H1 (cell line): ENCODE data around the gene POLR2H. TPM values are rescaled to one million over a fixed set of nuclear protein-coding genes. Genes with fewer than 3 reads are reported as not detected.

Source experiments
- CTCF ChIA-PET: fragments of 300-600 bp; sonication (Branson Sonifier 250); formaldehyde crosslinking; loops from one replicate; lab custom pipeline; 2021; ENCODE audit not compliant: partially characterized antibody; lab: Charles Lee
- POLR2A ChIA-PET: fragments of 300-600 bp; sonication (Branson Sonifier 250); formaldehyde crosslinking; loops from one replicate; lab custom pipeline; 2021; ENCODE audit warnings: inconsistent platforms; ENCODE audit not compliant: partially characterized antibody; lab: Charles Lee
- DNase-seq, 2 experiments: peaks; one replicate each; pipeline versions ENCODE4 v3.0.0 to v3.0.0-alpha.2; 2010 to 2022; ENCODE audit warnings: low spot score in 2 of 2, low read depth in 1 of 2, mixed read lengths in 1 of 2
- FAIRE-seq: peaks from 2 replicates; lab custom pipeline; 2011; peaks lifted over from hg19 to GRCh38; lab: Jason Lieb, UNC
- H2AFZ ChIP-seq: 2 replicates; pipeline ENCODE4 v1.8.1; 2012; ENCODE audit warnings: low read length, inconsistent platforms
- H2AK5ac ChIP-seq: 2 replicates; pipeline ENCODE4 v1.6.1; 2013; ENCODE audit warnings: low read depth, low read length
- H2BK120ac ChIP-seq: replicated peaks from 2 replicates; pipeline ENCODE3; 2013; ENCODE audit warnings: low read depth, low read length, inconsistent platforms
- H2BK12ac ChIP-seq: 2 replicates; pipeline ENCODE4 v1.6.1; 2013; ENCODE audit warnings: low read depth, low read length
- H2BK15ac ChIP-seq: 2 replicates; pipeline ENCODE4 v1.6.1; 2013; ENCODE audit warnings: low read length
- H2BK20ac ChIP-seq: 2 replicates; pipeline ENCODE4 v1.6.1; 2013; ENCODE audit warnings: low read length
- H2BK5ac ChIP-seq: 2 replicates; pipeline ENCODE4 v1.6.1; 2013; ENCODE audit warnings: low read depth, low read length
- H3K14ac ChIP-seq: 2 replicates; pipeline ENCODE4 v1.6.1; 2013; ENCODE audit warnings: inconsistent platforms; ENCODE audit not compliant: insufficient read length
- H3K18ac ChIP-seq: 2 replicates; pipeline ENCODE4 v1.6.1; 2013; ENCODE audit warnings: low read length; ENCODE audit errors: extremely low read depth
- H3K23ac ChIP-seq: 2 replicates; pipeline ENCODE4 v1.6.1; 2013; ENCODE audit warnings: inconsistent platforms; ENCODE audit not compliant: insufficient read length
- H3K23me2 ChIP-seq: 2 replicates; pipeline ENCODE4 v1.6.1; 2013; ENCODE audit warnings: low read depth, low read length
- H3K27ac ChIP-seq: 2 replicates; pipeline ENCODE4 v1.6.1; 2011; ENCODE audit warnings: low read depth, low read length, inconsistent platforms
- H3K27me3 ChIP-seq, 4 experiments: replicated peaks in 1 of 4; 1 replicate in 1 of 4; 2 replicates in 3 of 4; pipeline versions ENCODE4 v1.6.1 to v1.8.1; 2011 to 2013; ENCODE audit warnings: low read length in 3 of 4, mild to moderate bottlenecking in 3 of 4, inconsistent platforms in 2 of 4, mixed read lengths in 2 of 4, moderate library complexity in 1 of 4; ENCODE audit not compliant: control insufficient read depth in 3 of 4, insufficient read depth in 3 of 4; ENCODE audit errors: extremely low read depth in 1 of 4
- H3K36me3 ChIP-seq, 4 experiments: 2 replicates each; pipeline versions ENCODE4 v1.6.1 to v1.8.1; 2011 to 2013; ENCODE audit warnings: mild to moderate bottlenecking in 4 of 4, low read length in 3 of 4, moderate library complexity in 2 of 4, control low read depth in 1 of 4, inconsistent platforms in 1 of 4; ENCODE audit not compliant: insufficient read depth in 4 of 4, control insufficient read depth in 2 of 4
- H3K4ac ChIP-seq: replicated peaks from 2 replicates; pipeline ENCODE3; 2013; ENCODE audit warnings: low read length, low read depth, mixed read lengths, inconsistent platforms; ENCODE audit not compliant: insufficient read length
- H3K4me1 ChIP-seq, 4 experiments: replicated peaks in 1 of 4; 1 replicate in 1 of 4; 2 replicates in 3 of 4; pipeline versions ENCODE4 v1.6.1 to v1.8.1; 2011 to 2013; ENCODE audit warnings: low read length in 3 of 4, inconsistent platforms in 2 of 4, mixed read lengths in 1 of 4; ENCODE audit not compliant: insufficient read depth in 4 of 4, control insufficient read depth in 3 of 4
- H3K4me2 ChIP-seq, 2 experiments: 2 replicates each; pipeline versions ENCODE4 v1.6.1 to v1.8.1; 2011 to 2013; ENCODE audit warnings: low read depth in 2 of 2, low read length in 2 of 2, control low read depth in 1 of 2, inconsistent platforms in 1 of 2, mild to moderate bottlenecking in 1 of 2; ENCODE audit not compliant: insufficient read depth in 1 of 2
- H3K4me3 ChIP-seq, 4 experiments: fragments of 200-600, 300-600 bp in 1 of 4; sonication (generic), shearing (Covaris generic), sonication (Bioruptor Twin) in 1 of 4; 2 replicates each; pipeline versions ENCODE4 v1.5.1 to v1.8.1; 2011 to 2016; ENCODE audit warnings: low read length in 4 of 4, low read depth in 3 of 4, control low read depth in 2 of 4, inconsistent platforms in 2 of 4, mild to moderate bottlenecking in 2 of 4, mixed read lengths in 1 of 4, moderate library complexity in 1 of 4; ENCODE audit not compliant: insufficient read depth in 2 of 4; ENCODE audit errors: extremely low read depth in 1 of 4
- H3K56ac ChIP-seq: replicated peaks from 2 replicates; pipeline ENCODE3; 2013; ENCODE audit warnings: low read depth, mild to moderate bottlenecking, mixed read lengths, low read length, inconsistent platforms; ENCODE audit not compliant: insufficient read length
- H3K79me1 ChIP-seq: 2 replicates; pipeline ENCODE4 v1.6.1; 2013; ENCODE audit warnings: low read depth, low read length, control low read depth
- H3K79me2 ChIP-seq, 2 experiments: 2 replicates each; pipeline versions ENCODE4 v1.6.1 to v1.8.1; 2012 to 2013; ENCODE audit warnings: low read length in 2 of 2, mild to moderate bottlenecking in 2 of 2, inconsistent platforms in 1 of 2; ENCODE audit not compliant: insufficient read depth in 2 of 2, control insufficient read depth in 1 of 2
- H3K9ac ChIP-seq, 4 experiments: replicated peaks in 1 of 4; 1 replicate in 1 of 4; 2 replicates in 3 of 4; pipeline versions ENCODE4 v1.6.1 to v1.8.1; 2011 to 2013; ENCODE audit warnings: low read depth in 3 of 4, low read length in 3 of 4, control low read depth in 2 of 4, mild to moderate bottlenecking in 2 of 4, moderate library complexity in 2 of 4, inconsistent platforms in 1 of 4; ENCODE audit errors: extremely low read depth in 1 of 4
- H3K9me3 ChIP-seq, 2 experiments: 2 replicates each; pipeline versions ENCODE4 v1.6.1 to v1.8.1; 2012 to 2013; ENCODE audit warnings: mild to moderate bottlenecking in 2 of 2, moderate library complexity in 2 of 2, control low read depth in 1 of 2, inconsistent platforms in 1 of 2, low read depth in 1 of 2, low read length in 1 of 2, mixed read lengths in 1 of 2; ENCODE audit not compliant: insufficient read depth in 2 of 2
- H4K20me1 ChIP-seq, 2 experiments: replicated peaks in 1 of 2; 2 replicates each; pipeline versions ENCODE3 to v1.8.1; 2011 to 2013; ENCODE audit warnings: inconsistent platforms in 2 of 2, low read length in 2 of 2, mild to moderate bottlenecking in 1 of 2; ENCODE audit not compliant: insufficient read depth in 2 of 2, control insufficient read depth in 1 of 2
- H4K5ac ChIP-seq: 2 replicates; pipeline ENCODE4 v1.6.1; 2013; ENCODE audit warnings: low read length, low read depth, mixed read lengths, inconsistent platforms; ENCODE audit not compliant: insufficient read length
- H4K8ac ChIP-seq: 2 replicates; pipeline ENCODE4 v1.8.0; 2013; ENCODE audit warnings: mild to moderate bottlenecking, moderate library complexity, low read length, inconsistent platforms; ENCODE audit not compliant: insufficient read depth; ENCODE audit errors: extremely low read depth
- H4K91ac ChIP-seq: replicated peaks from 2 replicates; pipeline ENCODE3; 2013; ENCODE audit warnings: low read length, mixed read lengths, inconsistent platforms; ENCODE audit not compliant: insufficient read length
- GTF2F1 ChIP-seq: IDR thresholded peaks from 2 replicates; pipeline ENCODE4 v1.6.1; 2012; ENCODE audit warnings: low read depth, low read length, improper control_type of control experiment, borderline replicate concordance
- HDAC2 ChIP-seq, 2 experiments: fragments of 300-600 bp in 1 of 2; sonication (generic) in 1 of 2; IDR thresholded peaks; 2 replicates each; pipeline ENCODE4 v1.6.1; 2011 to 2012; ENCODE audit warnings: low read depth in 2 of 2, low read length in 2 of 2, mild to moderate bottlenecking in 2 of 2, moderate library complexity in 2 of 2, borderline replicate concordance in 1 of 2, inconsistent platforms in 1 of 2
- JUN ChIP-seq: IDR thresholded peaks from 2 replicates; pipeline ENCODE4 v1.6.1; 2011; ENCODE audit warnings: low read depth, mild to moderate bottlenecking, improper control_type of control experiment, low read length
- NRF1 ChIP-seq: IDR thresholded peaks from 2 replicates; pipeline ENCODE4 v1.6.1; 2011; ENCODE audit warnings: mild to moderate bottlenecking, low read depth, low read length, improper control_type of control experiment
- RAD21 ChIP-seq, 2 experiments: IDR thresholded peaks in 1 of 2; conservative IDR thresholded peaks in 1 of 2; 2 replicates each; pipeline ENCODE4 v1.6.1; 2011; ENCODE audit warnings: low read depth in 2 of 2, low read length in 2 of 2, improper control_type of control experiment in 1 of 2, inconsistent platforms in 1 of 2, mild to moderate bottlenecking in 1 of 2, moderate library complexity in 1 of 2
- RFX5 ChIP-seq: IDR thresholded peaks from 2 replicates; pipeline ENCODE4 v1.6.1; 2011; ENCODE audit warnings: low read depth, low read length, improper control_type of control experiment, borderline replicate concordance
- RXRA ChIP-seq: IDR thresholded peaks from 2 replicates; pipeline ENCODE4 v1.6.1; 2011; ENCODE audit warnings: low read depth, mild to moderate bottlenecking, low read length, moderate library complexity; ENCODE audit not compliant: insufficient read depth
- SIN3A ChIP-seq, 2 experiments: IDR thresholded peaks in 1 of 2; conservative IDR thresholded peaks in 1 of 2; 2 replicates each; pipeline ENCODE4 v1.6.1; 2011 to 2012; ENCODE audit warnings: low read length in 2 of 2, improper control_type of control experiment in 1 of 2, low read depth in 1 of 2, mild to moderate bottlenecking in 1 of 2
- SP4 ChIP-seq: IDR thresholded peaks from 2 replicates; pipeline ENCODE4 v1.6.1; 2012; ENCODE audit warnings: low read length, inconsistent platforms
- TEAD4 ChIP-seq: IDR thresholded peaks from 2 replicates; pipeline ENCODE4 v1.6.1; 2012; ENCODE audit warnings: low read depth, low read length, inconsistent platforms, mixed read lengths
- WGBS, 2 experiments: shearing (Covaris generic) in 1 of 2; methylation state at CpG; one replicate each; pipeline versions ENCODE4 v1.1.6 to v1.1.7; 2013 to 2015; ENCODE audit warnings: low lambda C conversion rate in 2 of 2, mixed read lengths in 2 of 2, inconsistent platforms in 1 of 2, low coverage in 1 of 2, missing lambda C conversion rate in 1 of 2; ENCODE audit not compliant: insufficient replicate concordance in 2 of 2, insufficient coverage in 1 of 2, insufficient read length in 1 of 2; ENCODE audit errors: extremely low coverage in 1 of 2, missing lambda C conversion rate in 1 of 2; 5-methylcytosine and 5-hydroxymethylcytosine counted together
- polyA plus RNA-seq, 7 experiments: library from polyadenylated mRNA; depleted of rRNA in 3 of 7; stranded (reverse) in 5 of 7; unstranded in 2 of 7; fragments of >200 nt in 5 of 7; fragments of 200-250 nt in 2 of 7; gene quantifications; 1 replicate in 5 of 7; 2 replicates in 1 of 7; 4 replicates in 1 of 7; pipeline versions ENCODE4 v1.2.1 to v1.2.3, GENCODE V29; 2011 to 2013; ENCODE audit warnings: missing spikeins in 2 of 7, mixed read lengths in 2 of 7
- total RNA-seq: library from RNA; stranded (reverse); fragmentation: NEBNext Ultra II Directional; extraction: Animal tissue kit (Norgen Biotek cat#: 25700); gene quantifications from 2 replicates; pipeline ENCODE4 v1.2.1, GENCODE V29; 2021

Gene POLR2H
- total and polyA plus RNA-seq, 2 of the 8 experiments (the other 6 are each of a cell fraction or from before 2014, with no cell fraction given), result 113 to 335 TPM

GRCh38 chr3:184414418-184415202 lies 53.1 kb downstream of the POLR2H start:
- Histone ChIP-seq H3K79me1 (no peaks in the 10 kb centered on the region), H2AK5ac (no peak overlapping the region; the same call in 1 of the 2 replicates), H2BK120ac (no peak overlapping the region), H3K79me2 (no peaks in the 10 kb centered on the region), H3K9ac (peak overlapping the region in 1 of 4 experiments; percentile 22; a peak in 2 of 7 replicates), H3K4me1 (peaks cover 0 to 5% (median 4%) of the 10 kb centered on the region in 4 experiments; a peak in 2 of 7 replicates), H3K27ac (no peak overlapping the region), H3K23me2 (peaks cover 7% of the 10 kb centered on the region; the same call in 1 of the 2 replicates), H3K36me3 (no peaks in the 10 kb centered on the region), H4K91ac (peak overlapping the region; percentile 91), H4K5ac (no peak overlapping the region), H4K20me1 (peaks cover 0 to 2% of the 10 kb centered on the region in 2 experiments), H3K9me3 (no peaks in the 10 kb centered on the region), H4K8ac (no peak overlapping the region), H2AFZ (no peak overlapping the region), H3K4me3 (no peak overlapping the region), H3K14ac (no peak overlapping the region), H3K4ac (peak overlapping the region; percentile 84), H2BK20ac (no peak overlapping the region), H3K56ac (peak overlapping the region; percentile 94), H3K18ac (no peak overlapping the region), H2BK5ac (no peak overlapping the region), H3K27me3 (no peaks in the 10 kb centered on the region), H2BK12ac (peak overlapping the region; percentile 68; the same call in 1 of the 2 replicates), H3K4me2 (no peak overlapping the region), H3K23ac (no peak overlapping the region), H2BK15ac (no peak overlapping the region)
- POLR2A ChIA-PET, result interaction anchor here (1.1 kb wide), 1 partner anchor 53 kb away, joined by 4 read pairs; no protein-coding TSS in a partner anchor
- peak; percentile 57 for FAIRE-seq
- CTCF ChIA-PET, result interaction anchor here (0.6 to 9.4 kb wide), 16 partner anchors 12 to 127 kb away, joined by 3 to 83 read pairs (median 3); no protein-coding TSS in a partner anchor
- WGBS, 2 experiments, result 86% methylated on average over 16 of the region's 16 CpGs; no CpG with 5 or more reads in 1 of the 2 experiments
- no peak for DNase-seq
- TF ChIP-seq NRF1 (no peak), HDAC2 (IDR thresholded peaks at IDR 0.05; ENCODE audit: borderline replicate concordance in 1 of 2, low read depth in 2 of 2, low read length in 2 of 2) (no peak), JUN (no peak), SP4 (no peak), SIN3A (conservative IDR thresholded peaks at IDR 0.05 in 1 of 2, IDR thresholded peaks at IDR 0.05 in 1 of 2; ENCODE audit: low read depth in 1 of 2, low read length in 2 of 2) (no peak), RXRA (no peak), TEAD4 (no peak), GTF2F1 (no peak), RFX5 (no peak), RAD21 (IDR thresholded peaks at IDR 0.05 in 1 of 2, conservative IDR thresholded peaks at IDR 0.05 in 1 of 2; ENCODE audit: low read depth in 2 of 2, low read length in 2 of 2) (no peak)
